H1 (cell line): ENCODE data around the gene RAB40C. TPM values are rescaled to one million over a fixed set of nuclear protein-coding genes. Genes with fewer than 3 reads are reported as not detected.

Experiments
- CTCF ChIA-PET: fragments of 300-600 bp; sonication (Branson Sonifier 250); formaldehyde crosslinking; loops from one replicate; lab custom pipeline; 2021; ENCODE audit not compliant: partially characterized antibody; lab: Charles Lee
- POLR2A ChIA-PET: fragments of 300-600 bp; sonication (Branson Sonifier 250); formaldehyde crosslinking; loops from one replicate; lab custom pipeline; 2021; ENCODE audit warnings: inconsistent platforms; ENCODE audit not compliant: partially characterized antibody; lab: Charles Lee
- DNase-seq, 2 experiments: peaks; one replicate each; pipeline versions ENCODE4 v3.0.0 to v3.0.0-alpha.2; 2010 to 2022; ENCODE audit warnings: low spot score in 2 of 2, low read depth in 1 of 2, mixed read lengths in 1 of 2
- FAIRE-seq: peaks from 2 replicates; lab custom pipeline; 2011; peaks lifted over from hg19 to GRCh38; lab: Jason Lieb, UNC
- H2AFZ ChIP-seq: 2 replicates; pipeline ENCODE4 v1.8.1; 2012; ENCODE audit warnings: low read length, inconsistent platforms
- H2AK5ac ChIP-seq: 2 replicates; pipeline ENCODE4 v1.6.1; 2013; ENCODE audit warnings: low read depth, low read length
- H2BK120ac ChIP-seq: replicated peaks from 2 replicates; pipeline ENCODE3; 2013; ENCODE audit warnings: low read depth, low read length, inconsistent platforms
- H2BK12ac ChIP-seq: 2 replicates; pipeline ENCODE4 v1.6.1; 2013; ENCODE audit warnings: low read depth, low read length
- H2BK15ac ChIP-seq: 2 replicates; pipeline ENCODE4 v1.6.1; 2013; ENCODE audit warnings: low read length
- H2BK20ac ChIP-seq: 2 replicates; pipeline ENCODE4 v1.6.1; 2013; ENCODE audit warnings: low read length
- H2BK5ac ChIP-seq: 2 replicates; pipeline ENCODE4 v1.6.1; 2013; ENCODE audit warnings: low read depth, low read length
- H3K14ac ChIP-seq: 2 replicates; pipeline ENCODE4 v1.6.1; 2013; ENCODE audit warnings: inconsistent platforms; ENCODE audit not compliant: insufficient read length
- H3K18ac ChIP-seq: 2 replicates; pipeline ENCODE4 v1.6.1; 2013; ENCODE audit warnings: low read length; ENCODE audit errors: extremely low read depth
- H3K23ac ChIP-seq: 2 replicates; pipeline ENCODE4 v1.6.1; 2013; ENCODE audit warnings: inconsistent platforms; ENCODE audit not compliant: insufficient read length
- H3K23me2 ChIP-seq: 2 replicates; pipeline ENCODE4 v1.6.1; 2013; ENCODE audit warnings: low read depth, low read length
- H3K27ac ChIP-seq: 2 replicates; pipeline ENCODE4 v1.6.1; 2011; ENCODE audit warnings: low read depth, low read length, inconsistent platforms
- H3K27me3 ChIP-seq, 4 experiments: replicated peaks in 1 of 4; 1 replicate in 1 of 4; 2 replicates in 3 of 4; pipeline versions ENCODE4 v1.6.1 to v1.8.1; 2011 to 2013; ENCODE audit warnings: low read length in 3 of 4, mild to moderate bottlenecking in 3 of 4, inconsistent platforms in 2 of 4, mixed read lengths in 2 of 4, moderate library complexity in 1 of 4; ENCODE audit not compliant: control insufficient read depth in 3 of 4, insufficient read depth in 3 of 4; ENCODE audit errors: extremely low read depth in 1 of 4
- H3K36me3 ChIP-seq, 4 experiments: 2 replicates each; pipeline versions ENCODE4 v1.6.1 to v1.8.1; 2011 to 2013; ENCODE audit warnings: mild to moderate bottlenecking in 4 of 4, low read length in 3 of 4, moderate library complexity in 2 of 4, control low read depth in 1 of 4, inconsistent platforms in 1 of 4; ENCODE audit not compliant: insufficient read depth in 4 of 4, control insufficient read depth in 2 of 4
- H3K4ac ChIP-seq: replicated peaks from 2 replicates; pipeline ENCODE3; 2013; ENCODE audit warnings: low read length, low read depth, mixed read lengths, inconsistent platforms; ENCODE audit not compliant: insufficient read length
- H3K4me1 ChIP-seq, 4 experiments: replicated peaks in 1 of 4; 1 replicate in 1 of 4; 2 replicates in 3 of 4; pipeline versions ENCODE4 v1.6.1 to v1.8.1; 2011 to 2013; ENCODE audit warnings: low read length in 3 of 4, inconsistent platforms in 2 of 4, mixed read lengths in 1 of 4; ENCODE audit not compliant: insufficient read depth in 4 of 4, control insufficient read depth in 3 of 4
- H3K4me2 ChIP-seq, 2 experiments: 2 replicates each; pipeline versions ENCODE4 v1.6.1 to v1.8.1; 2011 to 2013; ENCODE audit warnings: low read depth in 2 of 2, low read length in 2 of 2, control low read depth in 1 of 2, inconsistent platforms in 1 of 2, mild to moderate bottlenecking in 1 of 2; ENCODE audit not compliant: insufficient read depth in 1 of 2
- H3K4me3 ChIP-seq, 4 experiments: fragments of 200-600, 300-600 bp in 1 of 4; sonication (generic), shearing (Covaris generic), sonication (Bioruptor Twin) in 1 of 4; 2 replicates each; pipeline versions ENCODE4 v1.5.1 to v1.8.1; 2011 to 2016; ENCODE audit warnings: low read length in 4 of 4, low read depth in 3 of 4, control low read depth in 2 of 4, inconsistent platforms in 2 of 4, mild to moderate bottlenecking in 2 of 4, mixed read lengths in 1 of 4, moderate library complexity in 1 of 4; ENCODE audit not compliant: insufficient read depth in 2 of 4; ENCODE audit errors: extremely low read depth in 1 of 4
- H3K56ac ChIP-seq: replicated peaks from 2 replicates; pipeline ENCODE3; 2013; ENCODE audit warnings: low read depth, mild to moderate bottlenecking, mixed read lengths, low read length, inconsistent platforms; ENCODE audit not compliant: insufficient read length
- H3K79me1 ChIP-seq: 2 replicates; pipeline ENCODE4 v1.6.1; 2013; ENCODE audit warnings: low read depth, low read length, control low read depth
- H3K79me2 ChIP-seq, 2 experiments: 2 replicates each; pipeline versions ENCODE4 v1.6.1 to v1.8.1; 2012 to 2013; ENCODE audit warnings: low read length in 2 of 2, mild to moderate bottlenecking in 2 of 2, inconsistent platforms in 1 of 2; ENCODE audit not compliant: insufficient read depth in 2 of 2, control insufficient read depth in 1 of 2
- H3K9ac ChIP-seq, 4 experiments: replicated peaks in 1 of 4; 1 replicate in 1 of 4; 2 replicates in 3 of 4; pipeline versions ENCODE4 v1.6.1 to v1.8.1; 2011 to 2013; ENCODE audit warnings: low read depth in 3 of 4, low read length in 3 of 4, control low read depth in 2 of 4, mild to moderate bottlenecking in 2 of 4, moderate library complexity in 2 of 4, inconsistent platforms in 1 of 4; ENCODE audit errors: extremely low read depth in 1 of 4
- H3K9me3 ChIP-seq, 2 experiments: 2 replicates each; pipeline versions ENCODE4 v1.6.1 to v1.8.1; 2012 to 2013; ENCODE audit warnings: mild to moderate bottlenecking in 2 of 2, moderate library complexity in 2 of 2, control low read depth in 1 of 2, inconsistent platforms in 1 of 2, low read depth in 1 of 2, low read length in 1 of 2, mixed read lengths in 1 of 2; ENCODE audit not compliant: insufficient read depth in 2 of 2
- H4K20me1 ChIP-seq, 2 experiments: replicated peaks in 1 of 2; 2 replicates each; pipeline versions ENCODE3 to v1.8.1; 2011 to 2013; ENCODE audit warnings: inconsistent platforms in 2 of 2, low read length in 2 of 2, mild to moderate bottlenecking in 1 of 2; ENCODE audit not compliant: insufficient read depth in 2 of 2, control insufficient read depth in 1 of 2
- H4K5ac ChIP-seq: 2 replicates; pipeline ENCODE4 v1.6.1; 2013; ENCODE audit warnings: low read length, low read depth, mixed read lengths, inconsistent platforms; ENCODE audit not compliant: insufficient read length
- H4K8ac ChIP-seq: 2 replicates; pipeline ENCODE4 v1.8.0; 2013; ENCODE audit warnings: mild to moderate bottlenecking, moderate library complexity, low read length, inconsistent platforms; ENCODE audit not compliant: insufficient read depth; ENCODE audit errors: extremely low read depth
- H4K91ac ChIP-seq: replicated peaks from 2 replicates; pipeline ENCODE3; 2013; ENCODE audit warnings: low read length, mixed read lengths, inconsistent platforms; ENCODE audit not compliant: insufficient read length
- BACH1 ChIP-seq: IDR thresholded peaks from 2 replicates; pipeline ENCODE4 v1.6.1; 2012; ENCODE audit warnings: low read length, improper control_type of control experiment
- CTCF ChIP-seq, 3 experiments: IDR thresholded peaks; 1 replicate in 2 of 3; 2 replicates in 1 of 3; pipeline versions ENCODE4 v1.5.1 to v1.6.1; 2011; ENCODE audit warnings: low read length in 3 of 3, mild to moderate bottlenecking in 3 of 3, inconsistent platforms in 2 of 3, low read depth in 1 of 3, moderate library complexity in 1 of 3; ENCODE audit not compliant: insufficient read depth in 1 of 3; ENCODE audit errors: control extremely low read depth in 1 of 3
- NANOG ChIP-seq: IDR thresholded peaks from 2 replicates; pipeline ENCODE4 v1.6.1; 2011; ENCODE audit warnings: low read length, low read depth, mild to moderate bottlenecking, inconsistent platforms; ENCODE audit not compliant: insufficient read depth, poor library complexity, severe bottlenecking
- PHF8 ChIP-seq: fragments of 200-600 bp; sonication (generic); conservative IDR thresholded peaks from 2 replicates; pipeline ENCODE4 v1.7.1; 2012; ENCODE audit warnings: low read depth, mild to moderate bottlenecking, inconsistent platforms, low read length, moderate library complexity
- SAP30 ChIP-seq: fragments of 300-600 bp; sonication (generic); IDR thresholded peaks from 2 replicates; pipeline ENCODE4 v1.7.1; 2012; ENCODE audit warnings: low read length, moderate library complexity, mild to moderate bottlenecking, inconsistent platforms; ENCODE audit not compliant: insufficient read depth, insufficient replicate concordance
- SIN3A ChIP-seq, 2 experiments: IDR thresholded peaks in 1 of 2; conservative IDR thresholded peaks in 1 of 2; 2 replicates each; pipeline ENCODE4 v1.6.1; 2011 to 2012; ENCODE audit warnings: low read length in 2 of 2, improper control_type of control experiment in 1 of 2, low read depth in 1 of 2, mild to moderate bottlenecking in 1 of 2
- SP4 ChIP-seq: IDR thresholded peaks from 2 replicates; pipeline ENCODE4 v1.6.1; 2012; ENCODE audit warnings: low read length, inconsistent platforms
- WGBS, 2 experiments: shearing (Covaris generic) in 1 of 2; methylation state at CpG; one replicate each; pipeline versions ENCODE4 v1.1.6 to v1.1.7; 2013 to 2015; ENCODE audit warnings: low lambda C conversion rate in 2 of 2, mixed read lengths in 2 of 2, inconsistent platforms in 1 of 2, low coverage in 1 of 2, missing lambda C conversion rate in 1 of 2; ENCODE audit not compliant: insufficient replicate concordance in 2 of 2, insufficient coverage in 1 of 2, insufficient read length in 1 of 2; ENCODE audit errors: extremely low coverage in 1 of 2, missing lambda C conversion rate in 1 of 2; 5-methylcytosine and 5-hydroxymethylcytosine counted together
- polyA plus RNA-seq, 7 experiments: library from polyadenylated mRNA; depleted of rRNA in 3 of 7; stranded (reverse) in 5 of 7; unstranded in 2 of 7; fragments of >200 nt in 5 of 7; fragments of 200-250 nt in 2 of 7; gene quantifications; 1 replicate in 5 of 7; 2 replicates in 1 of 7; 4 replicates in 1 of 7; pipeline versions ENCODE4 v1.2.1 to v1.2.3, GENCODE V29; 2011 to 2013; ENCODE audit warnings: missing spikeins in 2 of 7, mixed read lengths in 2 of 7
- total RNA-seq: library from RNA; stranded (reverse); fragmentation: NEBNext Ultra II Directional; extraction: Animal tissue kit (Norgen Biotek cat#: 25700); gene quantifications from 2 replicates; pipeline ENCODE4 v1.2.1, GENCODE V29; 2021

Gene RAB40C
- total and polyA plus RNA-seq, 2 of the 8 experiments (the other 6 are each of a cell fraction or from before 2014, with no cell fraction given): 13.9 to 15.6 TPM

- Histone ChIP-seq H2BK120ac (no peak overlapping the region), H4K20me1 (peaks cover 0 to 3% of the 10 kb centered on the region in 2 experiments), H3K4me1 (peaks cover 0 to 10% (median 2%) of the 10 kb centered on the region in 4 experiments; a peak in 4 of 7 replicates), H3K56ac (no peak overlapping the region), H3K27ac (no peak overlapping the region), H2BK15ac (no peak overlapping the region), H3K9me3 (no peaks in the 10 kb centered on the region), H3K27me3 (peaks cover 22 to 40% (median 32%) of the 10 kb centered on the region in 4 experiments; a peak in 6 of 7 replicates), H3K9ac (no peak overlapping the region), H3K23ac (no peak overlapping the region), H3K4me3 (no peak overlapping the region), H4K8ac (peak overlapping the region; percentile 85), H3K79me1 (no peaks in the 10 kb centered on the region; the same call in 1 of the 2 replicates), H2AK5ac (no peak overlapping the region), H3K18ac (no peak overlapping the region), H4K5ac (no peak overlapping the region), H2BK20ac (no peak overlapping the region), H3K4ac (no peak overlapping the region), H3K4me2 (no peak overlapping the region), H3K14ac (no peak overlapping the region), H2BK12ac (no peak overlapping the region), H3K23me2 (peaks cover 9% of the 10 kb centered on the region), H2BK5ac (no peak overlapping the region), H4K91ac (no peak overlapping the region), H2AFZ (no peak overlapping the region), H3K36me3 (peaks cover 0 to under 1% (median 0%) of the 10 kb centered on the region in 4 experiments; a peak in 1 of 8 replicates), H3K79me2 (no peaks in the 10 kb centered on the region)
- FAIRE-seq (no peak), DNase-seq (no peak)
- WGBS, 2 experiments: 85% methylated on average over 16 of the region's 23 CpGs; no CpG with 5 or more reads in 1 of the 2 experiments
- ChIA-PET CTCF (interaction anchor here (0.5 to 3.9 kb wide), 9 partner anchors 8 to 157 kb away, joined by 3 to 21 read pairs (median 4); partner anchors contain the start of genes METRN and NHLRC4), POLR2A (interaction anchor here (1.0 to 2.3 kb wide), 4 partner anchors 9 to 132 kb away, joined by 3 to 7 read pairs (median 3); partner anchors contain the start of genes NHLRC4 and RAB11FIP3)
- TF ChIP-seq PHF8 (no peak), NANOG (no peak), SIN3A (conservative IDR thresholded peaks at IDR 0.05 in 1 of 2, IDR thresholded peaks at IDR 0.05 in 1 of 2; ENCODE audit: low read depth in 1 of 2, low read length in 2 of 2) (no peak), SP4 (no peak), BACH1 (no peak), SAP30 (no peak), CTCF (IDR thresholded peaks at IDR 0.05; ENCODE audit: control extremely low read depth in 1 of 3, insufficient read depth in 1 of 3, low read depth in 1 of 3, low read length in 3 of 3) (no peak)
Observed at GRCh38 chr16:557463-558297, 32.2 kb upstream of the RAB40C start.
